ENCODE data around the gene SERTM2.
A peak's percentile ranks its signal among the peaks of the same experiment; 100 is the strongest.
"Not testable (repeated sequence)": the region's sequence is repeated elsewhere in the genome, so short reads cannot be mapped to it uniquely, and the experiment has no call there.

SERTM2 gene

GRCh38 chrX:111511477-111511876, at the start of gene SERTM2:
Gene SERTM2, plus strand, starts transcription at chrX:111511645. Its CDS starts 7,213 bp downstream, at chrX:111518858.
- DNase-seq, result no peak

- no peak for DNase-seq
Measured at GRCh38 chrX:111465669-111466068, 45.8 kb upstream of the SERTM2 start.

- no peak for DNase-seq
Measured at GRCh38 chrX:111467896-111468295, 43.5 kb upstream of the SERTM2 start.

GRCh38 chrX:111470681-111471403, 40.6 kb upstream of the SERTM2 start:
- DNase-seq, result no peak

- DNase-seq, result no peak
Measured at GRCh38 chrX:111481896-111482295, 29.5 kb upstream of the SERTM2 start.

- no peak for DNase-seq
Measured at GRCh38 chrX:111483135-111483534, 28.3 kb upstream of the SERTM2 start.

- DNase-seq, result no peak
Measured at GRCh38 chrX:111483881-111484280, 27.6 kb upstream of the SERTM2 start.

- DNase-seq, result no peak
Measured at GRCh38 chrX:111490688-111491087, 20.8 kb upstream of the SERTM2 start.

GRCh38 chrX:111492085-111492484, 19.4 kb upstream of the SERTM2 start:
- no peak for DNase-seq

GRCh38 chrX:111498538-111499103, 12.8 kb upstream of the SERTM2 start:
- no peak for DNase-seq

GRCh38 chrX:111503485-111503993, 7.9 kb upstream of the SERTM2 start:
- DNase-seq, result no peak

GRCh38 chrX:111504941-111505340, 6.5 kb upstream of the SERTM2 start:
- DNase-seq, result no peak

GRCh38 chrX:111505783-111506182, 5.7 kb upstream of the SERTM2 start:
- no peak for DNase-seq

GRCh38 chrX:111506826-111507225, 4.6 kb upstream of the SERTM2 start:
- DNase-seq, result no peak

- no peak for DNase-seq
Measured at GRCh38 chrX:111507933-111508332, 3.5 kb upstream of the SERTM2 start.

- DNase-seq, result no peak
Measured at GRCh38 chrX:111515298-111515697, 3.9 kb downstream of the SERTM2 start.

- no peak for DNase-seq
Measured at GRCh38 chrX:111518667-111519066, 7.2 kb downstream of the SERTM2 start.

- DNase-seq, result peak; percentile 1
Measured at GRCh38 chrX:111519215-111519614, 7.8 kb downstream of the SERTM2 start.

GRCh38 chrX:111520506-111520905, 9.1 kb downstream of the SERTM2 start:
- no peak for DNase-seq

- DNase-seq, result no peak
Measured at GRCh38 chrX:111521169-111521568, 9.7 kb downstream of the SERTM2 start.

GRCh38 chrX:111543212-111543741, 31.8 kb downstream of the SERTM2 start:
- no peak for DNase-seq

GRCh38 chrX:111549235-111549634, 37.8 kb downstream of the SERTM2 start:
- not testable (repeated sequence) for DNase-seq

- DNase-seq, result no peak
Measured at GRCh38 chrX:111555406-111555958, 44.0 kb downstream of the SERTM2 start.

- DNase-seq, result no peak
Measured at GRCh38 chrX:111560801-111561200, 49.4 kb downstream of the SERTM2 start.

All from NCI-H1092 (cell line).